ENCODE results near the gene CCL20. TPM values are rescaled to one million over a fixed set of nuclear protein-coding genes. Genes with fewer than 3 reads are reported as not detected.
"Not testable (repeated sequence)": the region's sequence is repeated elsewhere in the genome, so short reads cannot be mapped to it uniquely, and the experiment has no call there.

Gene CCL20
- total RNA-seq, 2 donors from 2014 or later: not detected

- DNase-seq: no peak
- ATAC-seq: no peak
- intact Hi-C loops (cut with DNase I): no loop called here
These were observed 17.5 kb upstream of the CCL20 start for GRCh38 chr2:227796045-227796711.

GRCh38 chr2:227796768-227797167 is 16.9 kb upstream of the CCL20 start:
- intact Hi-C loops (cut with DNase I); DNase-seq; ATAC-seq: not testable (repeated sequence)

- ATAC-seq (no peak), DNase-seq (no peak)
- intact Hi-C loops (cut with DNase I): no loop called here
These were observed 14.4 kb upstream of the CCL20 start for GRCh38 chr2:227799202-227799601.

- ATAC-seq: no peak
- no peak for DNase-seq
- intact Hi-C loops (cut with DNase I): no loop called here
These were observed 10.8 kb upstream of the CCL20 start for GRCh38 chr2:227802882-227803281.

GRCh38 chr2:227804975-227805374 is 8.7 kb upstream of the CCL20 start:
- intact Hi-C loops (cut with DNase I): no loop called here
- DNase-seq (no peak), ATAC-seq (no peak)

- intact Hi-C loops (cut with DNase I): no loop called here
- DNase-seq (no peak), ATAC-seq (no peak)
These were observed 8.1 kb upstream of the CCL20 start for GRCh38 chr2:227805578-227805977.

GRCh38 chr2:227808936-227809335 is 4.7 kb upstream of the CCL20 start:
- ATAC-seq (no peak), DNase-seq (no peak)
- intact Hi-C loops (cut with DNase I): no loop called here

- ATAC-seq: no peak
- no peak for DNase-seq
- intact Hi-C loops (cut with DNase I): no loop called here
These were observed 1.6 kb upstream of the CCL20 start for GRCh38 chr2:227812001-227812400.

GRCh38 chr2:227813229-227813561 is 447 bp upstream of the CCL20 start:
- intact Hi-C loops (cut with DNase I): no loop called here
- DNase-seq (no peak), ATAC-seq (no peak)

GRCh38 chr2:227815066-227815465 is 1.4 kb downstream of the CCL20 start:
- ATAC-seq: no peak
- intact Hi-C loops (cut with DNase I): no loop called here
- no peak for DNase-seq

GRCh38 chr2:227816507-227817294 is 3.1 kb downstream of the CCL20 start:
- intact Hi-C loops (cut with DNase I): no loop called here
- no peak for DNase-seq
- ATAC-seq: no peak

GRCh38 chr2:227817336-227817735 is 3.7 kb downstream of the CCL20 start:
- DNase-seq (no peak), ATAC-seq (no peak)
- intact Hi-C loops (cut with DNase I): no loop called here

- DNase-seq: peak; percentile 93
- peak; percentile 38 to 93 for ATAC-seq
These were observed 4.4 kb downstream of the CCL20 start for GRCh38 chr2:227817850-227818674.

GRCh38 chr2:227818675-227819397 is 5.2 kb downstream of the CCL20 start:
- peak in 1 of 2 donors; percentile 69 for ATAC-seq
- intact Hi-C loops (cut with DNase I): no loop called here
- peak; percentile 70 for DNase-seq

More at GRCh38 chr2:227817850-227818674, 4.4 kb downstream of the CCL20 start:
- intact Hi-C loops (cut with DNase I): no loop called here

- intact Hi-C loops (cut with DNase I): no loop called here
- no peak for DNase-seq
- no peak for ATAC-seq
These were observed 5.7 kb downstream of the CCL20 start for GRCh38 chr2:227819398-227819697.

- intact Hi-C loops (cut with DNase I): no loop called here
- no peak for ATAC-seq
- no peak for DNase-seq
These were observed 7.7 kb downstream of the CCL20 start for GRCh38 chr2:227821043-227821942.

- intact Hi-C loops (cut with DNase I): no loop called here
- no peak for ATAC-seq
- DNase-seq: no peak
These were observed 8.9 kb downstream of the CCL20 start for GRCh38 chr2:227822416-227823003.

- intact Hi-C loops (cut with DNase I): no loop called here
- DNase-seq (no peak), ATAC-seq (no peak)
These were observed 10.3 kb downstream of the CCL20 start for GRCh38 chr2:227823922-227824321.

All from left cardiac atrium (tissue), 4 donors.